Measurements from ENCODE around the gene GYG2.

DNA sequence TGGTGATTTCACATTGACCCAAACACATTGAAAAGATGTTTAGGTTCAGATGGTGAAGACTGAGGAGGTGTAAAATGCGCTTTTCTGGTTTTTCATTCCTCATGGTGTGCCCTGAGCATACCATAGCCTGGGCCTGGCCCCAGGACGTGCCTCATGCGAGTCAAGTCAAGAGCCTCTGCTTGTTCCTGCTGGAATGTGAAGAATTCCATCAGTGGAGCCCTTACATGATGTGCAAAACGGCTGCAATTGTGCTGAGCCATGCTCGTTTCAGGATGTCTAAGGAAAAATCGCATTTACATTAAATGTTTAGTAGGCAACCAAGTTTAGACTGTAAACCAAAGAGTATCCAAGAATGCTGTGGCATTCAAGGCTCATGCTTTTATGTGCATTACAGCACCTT, 34.9 kb downstream of the GYG2 start:
- no peak for TF ChIP-seq EZH2 (IDR thresholded peaks at IDR 0.05; ENCODE audit: low read depth)
- TF ChIP-seq, protein P1, sequence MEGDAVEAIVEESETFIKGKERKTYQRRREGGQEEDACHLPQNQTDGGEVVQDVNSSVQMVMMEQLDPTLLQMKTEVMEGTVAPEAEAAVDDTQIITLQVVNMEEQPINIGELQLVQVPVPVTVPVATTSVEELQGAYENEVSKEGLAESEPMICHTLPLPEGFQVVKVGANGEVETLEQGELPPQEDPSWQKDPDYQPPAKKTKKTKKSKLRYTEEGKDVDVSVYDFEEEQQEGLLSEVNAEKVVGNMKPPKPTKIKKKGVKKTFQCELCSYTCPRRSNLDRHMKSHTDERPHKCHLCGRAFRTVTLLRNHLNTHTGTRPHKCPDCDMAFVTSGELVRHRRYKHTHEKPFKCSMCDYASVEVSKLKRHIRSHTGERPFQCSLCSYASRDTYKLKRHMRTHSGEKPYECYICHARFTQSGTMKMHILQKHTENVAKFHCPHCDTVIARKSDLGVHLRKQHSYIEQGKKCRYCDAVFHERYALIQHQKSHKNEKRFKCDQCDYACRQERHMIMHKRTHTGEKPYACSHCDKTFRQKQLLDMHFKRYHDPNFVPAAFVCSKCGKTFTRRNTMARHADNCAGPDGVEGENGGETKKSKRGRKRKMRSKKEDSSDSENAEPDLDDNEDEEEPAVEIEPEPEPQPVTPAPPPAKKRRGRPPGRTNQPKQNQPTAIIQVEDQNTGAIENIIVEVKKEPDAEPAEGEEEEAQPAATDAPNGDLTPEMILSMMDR (conservative IDR thresholded peaks at IDR 0.05): no peak

All from PC-9 (cell line).